ENCODE data around the gene SMAP2. TPM values are rescaled to one million over a fixed set of nuclear protein-coding genes. Genes with fewer than 3 reads are reported as not detected.

SMAP2 gene
- total RNA-seq, 2 donors from 2014 or later, result 21.4 to 24.6 TPM

DNA sequence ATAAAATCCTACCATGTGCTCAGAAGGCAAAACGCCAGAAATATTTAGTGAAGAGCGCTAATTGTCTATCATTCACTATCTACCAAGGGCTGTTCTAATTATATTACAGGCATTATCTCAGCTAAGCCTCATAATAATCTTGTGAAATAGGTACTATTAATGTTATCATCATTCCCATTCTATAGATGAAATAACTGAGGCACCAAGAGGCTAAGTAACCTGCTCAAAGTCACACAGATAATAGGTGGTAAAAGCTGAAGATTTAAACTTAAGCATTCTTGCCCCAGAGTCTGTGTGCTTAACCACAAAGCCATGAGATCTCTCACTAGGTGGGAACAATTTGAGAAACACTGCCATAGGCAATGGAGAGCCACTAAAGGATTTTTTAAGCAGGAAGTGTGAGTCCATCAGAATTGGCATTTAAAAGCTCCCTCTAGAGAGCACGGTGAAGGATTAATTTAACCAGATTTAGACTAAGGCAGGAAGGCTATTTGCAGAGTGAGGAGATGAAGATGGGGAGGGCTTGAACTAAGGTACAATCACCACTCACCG lies 1.7 kb upstream of the SMAP2 start:
- TF ChIP-seq, protein P1, sequence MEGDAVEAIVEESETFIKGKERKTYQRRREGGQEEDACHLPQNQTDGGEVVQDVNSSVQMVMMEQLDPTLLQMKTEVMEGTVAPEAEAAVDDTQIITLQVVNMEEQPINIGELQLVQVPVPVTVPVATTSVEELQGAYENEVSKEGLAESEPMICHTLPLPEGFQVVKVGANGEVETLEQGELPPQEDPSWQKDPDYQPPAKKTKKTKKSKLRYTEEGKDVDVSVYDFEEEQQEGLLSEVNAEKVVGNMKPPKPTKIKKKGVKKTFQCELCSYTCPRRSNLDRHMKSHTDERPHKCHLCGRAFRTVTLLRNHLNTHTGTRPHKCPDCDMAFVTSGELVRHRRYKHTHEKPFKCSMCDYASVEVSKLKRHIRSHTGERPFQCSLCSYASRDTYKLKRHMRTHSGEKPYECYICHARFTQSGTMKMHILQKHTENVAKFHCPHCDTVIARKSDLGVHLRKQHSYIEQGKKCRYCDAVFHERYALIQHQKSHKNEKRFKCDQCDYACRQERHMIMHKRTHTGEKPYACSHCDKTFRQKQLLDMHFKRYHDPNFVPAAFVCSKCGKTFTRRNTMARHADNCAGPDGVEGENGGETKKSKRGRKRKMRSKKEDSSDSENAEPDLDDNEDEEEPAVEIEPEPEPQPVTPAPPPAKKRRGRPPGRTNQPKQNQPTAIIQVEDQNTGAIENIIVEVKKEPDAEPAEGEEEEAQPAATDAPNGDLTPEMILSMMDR (IDR thresholded peaks at IDR 0.05), result no peak
- no peak for TF ChIP-seq POLR2A (IDR thresholded peaks at IDR 0.05)
- intact Hi-C loops (cut with DNase I), result no loop called here
- H3K9me3 ChIP-seq, result no peaks in the 10 kb centered on the region
- H3K36me3 ChIP-seq (replicated peaks in 1 of 2; ENCODE audit: insufficient read depth in 1 of 2, low read depth in 2 of 2), result no peaks in the 10 kb centered on the region
- DNase-seq (no peak), ATAC-seq (no peak)
- no peak overlapping the region for H3K27ac ChIP-seq
- 58 to 61% methylated on average over 4 of the region's 4 CpGs for WGBS, 2 donors
- no peak overlapping the region for H3K4me3 ChIP-seq
- peaks cover 17% of the 10 kb centered on the region for H3K4me1 ChIP-seq
- no peaks in the 10 kb centered on the region for H3K27me3 ChIP-seq

DNA sequence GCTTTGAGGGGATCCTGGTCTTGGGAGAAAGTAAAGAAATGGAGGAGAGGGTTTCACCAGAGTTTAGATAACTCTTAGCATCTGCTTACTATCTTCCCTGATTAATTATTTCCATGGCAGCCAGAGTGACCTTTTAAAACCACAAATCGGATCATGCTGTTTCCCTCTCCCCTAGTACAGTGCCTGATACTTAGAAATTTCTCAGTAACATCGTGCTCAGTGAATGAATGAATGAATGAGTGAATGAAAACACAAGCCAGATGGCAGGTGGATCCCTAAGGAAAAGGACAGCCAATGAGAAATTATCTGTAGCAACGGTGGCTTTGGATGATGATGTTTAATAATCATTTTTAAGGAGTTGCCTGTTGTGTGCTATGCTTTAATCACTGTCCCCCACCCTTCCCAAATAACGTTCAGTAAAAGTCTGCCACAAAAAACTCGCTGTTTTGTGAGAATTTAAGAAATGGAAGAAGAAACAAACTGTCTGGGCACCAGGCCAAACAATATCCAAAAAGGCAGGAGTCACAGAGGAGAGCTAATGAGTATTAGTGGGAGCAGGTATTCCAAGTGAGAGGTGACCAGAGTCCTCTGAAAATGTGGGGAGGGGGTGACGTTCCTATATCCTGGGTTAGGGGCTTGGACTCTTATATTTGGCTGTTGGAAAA lies 737 bp upstream of the SMAP2 start:
- WGBS, 2 donors, result 26 to 29% methylated on average over 6 of the region's 6 CpGs
- Histone ChIP-seq H3K36me3 (replicated peaks in 1 of 2; ENCODE audit: insufficient read depth in 1 of 2, low read depth in 2 of 2) (no peaks in the 10 kb centered on the region), H3K27me3 (no peaks in the 10 kb centered on the region), H3K4me1 (peaks cover 20% of the 10 kb centered on the region), H3K27ac (no peak overlapping the region), H3K4me3 (no peak overlapping the region), H3K9me3 (no peaks in the 10 kb centered on the region)
- intact Hi-C loops (cut with DNase I), result no loop called here
- TF ChIP-seq POLR2A (IDR thresholded peaks at IDR 0.05), result no peak
- DNase-seq (no peak), ATAC-seq (no peak)

DNA sequence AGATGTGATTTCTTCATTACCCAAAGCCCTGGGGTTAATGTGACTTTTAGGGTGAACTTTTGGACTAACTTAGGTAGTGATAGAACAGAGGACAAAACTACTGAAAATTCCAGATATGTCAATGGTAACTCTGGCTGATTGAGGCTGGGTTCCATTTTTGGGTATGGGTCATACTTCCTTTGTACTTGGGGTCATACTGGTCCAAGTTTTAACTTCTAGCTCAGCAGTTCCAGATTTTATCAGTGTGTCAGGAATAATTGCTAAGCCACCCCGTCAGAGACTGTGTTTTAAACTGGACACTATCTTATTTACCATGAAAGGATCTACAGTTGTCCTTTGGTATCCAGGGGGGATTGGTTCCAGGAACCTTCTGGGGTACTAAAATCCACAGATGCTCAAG lies 4.0 kb downstream of the SMAP2 start:
- Histone ChIP-seq H3K4me3 (no peak overlapping the region), H3K27me3 (no peaks in the 10 kb centered on the region), H3K36me3 (replicated peaks in 1 of 2; ENCODE audit: insufficient read depth in 1 of 2, low read depth in 2 of 2) (no peaks in the 10 kb centered on the region), H3K27ac (no peak overlapping the region), H3K9me3 (no peaks in the 10 kb centered on the region), H3K4me1 (peaks cover 50% of the 10 kb centered on the region)
- DNase-seq, result no peak
- intact Hi-C loops (cut with DNase I), result no loop called here
- no peak for ATAC-seq
- TF ChIP-seq POLR2A (IDR thresholded peaks at IDR 0.05), result no peak
- TF ChIP-seq, protein P1 (IDR thresholded peaks at IDR 0.05), result no peak
- 38 to 46% methylated on average over 1 of the region's 1 CpG for WGBS, 2 donors

DNA sequence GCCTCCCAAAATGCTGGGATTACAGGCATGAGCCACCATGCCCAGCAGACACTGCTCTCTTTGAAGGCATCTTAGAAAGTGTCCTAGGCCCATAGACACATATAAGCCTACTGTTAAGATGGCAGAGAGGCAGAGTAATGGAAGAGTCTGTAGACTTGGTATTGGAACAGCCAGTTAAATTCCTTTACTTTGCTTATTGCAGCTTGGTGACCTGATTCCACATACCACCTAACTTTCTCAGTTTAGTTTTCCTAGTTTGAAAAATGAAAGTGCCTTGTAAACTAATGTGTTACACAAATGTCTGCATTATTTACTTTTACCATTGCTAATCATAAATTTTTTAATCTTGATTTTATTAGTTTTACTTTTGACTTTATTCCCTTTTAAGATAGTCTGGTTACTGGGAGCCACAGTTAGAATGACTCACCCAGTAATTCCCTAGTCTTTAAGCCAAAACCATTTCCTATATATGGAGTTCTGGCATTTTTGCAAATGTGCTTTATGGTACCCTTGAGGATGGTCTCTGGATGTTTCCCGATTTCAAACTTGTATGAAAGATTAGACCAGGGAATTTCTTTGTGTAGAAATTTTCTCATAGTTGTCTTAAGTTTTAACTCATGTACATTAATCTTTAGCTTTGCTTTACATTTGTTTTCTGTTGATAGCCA lies 6.4 kb downstream of the SMAP2 start:
- intact Hi-C loops (cut with DNase I), result no loop called here
- 41 to 67% methylated on average over 1 of the region's 1 CpG for WGBS, 2 donors
- Histone ChIP-seq H3K27me3 (no peaks in the 10 kb centered on the region), H3K4me3 (no peak overlapping the region), H3K9me3 (no peaks in the 10 kb centered on the region), H3K36me3 (replicated peaks in 1 of 2; ENCODE audit: insufficient read depth in 1 of 2, low read depth in 2 of 2) (no peaks in the 10 kb centered on the region), H3K4me1 (peaks cover 67% of the 10 kb centered on the region), H3K27ac (peak overlapping the region in 1 of 4 donors; percentile 20)
- TF ChIP-seq POLR2A (IDR thresholded peaks at IDR 0.05), result no peak
- TF ChIP-seq, protein P1 (IDR thresholded peaks at IDR 0.05), result no peak
- no peak for ATAC-seq
- no peak for DNase-seq

DNA sequence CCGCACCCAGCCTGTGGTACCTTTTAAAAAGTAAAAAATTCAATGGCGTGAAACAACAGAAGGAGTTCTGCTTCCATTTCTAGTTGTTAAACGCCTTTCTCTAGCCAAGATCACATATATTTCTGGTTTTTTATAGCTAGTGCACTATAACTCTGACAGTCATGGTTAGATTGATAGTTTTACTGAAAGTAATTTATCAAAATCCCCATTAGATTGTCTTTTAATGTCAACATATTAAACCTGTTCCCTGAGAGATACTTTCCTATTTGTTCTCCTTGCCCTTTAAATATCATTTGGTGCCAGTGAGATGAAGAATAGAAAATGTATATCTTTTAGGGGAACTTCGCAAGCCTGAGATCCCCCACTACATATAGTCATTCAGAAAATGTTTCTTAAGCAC lies 7.3 kb downstream of the SMAP2 start:
- WGBS, 2 donors, result 85 to 95% methylated on average over 4 of the region's 4 CpGs
- ATAC-seq (no peak), DNase-seq (no peak)
- Histone ChIP-seq H3K36me3 (replicated peaks in 1 of 2; ENCODE audit: insufficient read depth in 1 of 2, low read depth in 2 of 2) (no peaks in the 10 kb centered on the region), H3K27me3 (no peaks in the 10 kb centered on the region), H3K4me3 (no peak overlapping the region), H3K4me1 (peaks cover 72% of the 10 kb centered on the region), H3K9me3 (no peaks in the 10 kb centered on the region), H3K27ac (peak overlapping the region in 1 of 4 donors; percentile 86)
- intact Hi-C loops (cut with DNase I), result no loop called here
- TF ChIP-seq, protein P1 (IDR thresholded peaks at IDR 0.05), result no peak
- no peak for TF ChIP-seq POLR2A (IDR thresholded peaks at IDR 0.05)

All from body of pancreas (tissue), 4 donors.